AG08396 (cell line): ENCODE measurements around the gene TM4SF18.

Source experiments
- DNase-seq: peaks from one replicate; pipeline ENCODE4 v3.0.0; 2012; ENCODE audit warnings: low spot score, mixed read lengths

The TM4SF18 gene

GRCh38 chr3:149284034-149284433 is 49.4 kb downstream of the TM4SF18 start:
- DNase-seq: no peak

DNA sequence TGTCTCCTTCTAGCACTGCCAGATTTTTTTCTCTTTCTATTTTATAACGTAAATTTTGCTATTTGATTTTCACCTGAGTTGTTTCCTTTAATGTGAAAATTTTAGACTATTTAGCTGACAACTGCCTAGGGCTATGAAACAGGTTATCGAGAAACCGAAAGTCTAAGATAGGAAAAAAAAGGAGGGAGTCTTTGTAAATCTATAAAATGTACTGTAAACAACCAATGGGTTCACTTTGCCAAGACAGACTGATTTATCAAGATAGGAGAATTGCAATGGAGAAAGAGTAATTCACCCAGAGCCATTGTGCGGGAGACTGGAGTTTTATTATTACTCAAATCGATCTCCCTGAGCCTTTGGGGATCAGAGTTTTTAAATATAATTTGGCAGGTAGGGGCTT is 50.0 kb downstream of the TM4SF18 start:
- no peak for DNase-seq

- no peak for DNase-seq
Observed at GRCh38 chr3:149282836-149283235, 50.6 kb downstream of the TM4SF18 start.

- DNase-seq: no peak
Observed at GRCh38 chr3:149282322-149282721, 51.1 kb downstream of the TM4SF18 start.

DNA sequence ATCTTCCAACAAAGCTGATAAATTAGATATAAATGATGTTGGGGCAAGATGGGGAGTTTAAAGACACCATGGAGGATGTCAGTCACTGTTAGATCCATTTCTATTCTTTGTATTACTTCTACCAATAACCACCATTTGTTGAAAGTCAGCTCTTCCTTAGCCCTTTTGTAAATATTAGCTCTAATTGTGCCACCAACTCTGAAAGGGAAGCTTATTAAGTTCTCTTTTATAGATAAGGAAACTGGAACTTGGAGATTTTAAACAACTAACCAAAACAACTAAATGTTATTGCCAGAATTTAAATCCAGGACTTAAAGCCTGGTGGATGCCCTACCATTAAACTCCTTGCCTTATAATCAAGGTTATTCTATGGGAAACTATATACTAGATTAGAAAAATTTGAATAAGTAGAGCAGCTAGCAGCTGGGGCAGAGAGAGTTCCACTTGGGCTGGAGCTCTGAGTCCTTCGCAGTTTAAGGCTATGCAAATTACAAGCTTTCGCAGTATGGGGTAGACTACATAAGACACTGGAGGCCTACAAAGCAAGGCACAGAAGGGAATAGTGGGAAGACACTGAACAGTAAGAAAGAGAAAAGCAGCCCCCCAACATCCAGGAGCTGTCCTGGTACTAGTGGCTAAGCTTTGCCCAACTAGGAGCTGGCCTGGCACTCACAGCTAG is 52.6 kb downstream of the TM4SF18 start:
- DNase-seq: no peak

GRCh38 chr3:149278911-149279310 is 54.5 kb downstream of the TM4SF18 start:
- DNase-seq: no peak

- DNase-seq: peak; percentile 52
Observed at GRCh38 chr3:149277331-149277813, 56.1 kb downstream of the TM4SF18 start.

- DNase-seq: no peak
Observed at GRCh38 chr3:149276619-149277018, 56.8 kb downstream of the TM4SF18 start.

DNA sequence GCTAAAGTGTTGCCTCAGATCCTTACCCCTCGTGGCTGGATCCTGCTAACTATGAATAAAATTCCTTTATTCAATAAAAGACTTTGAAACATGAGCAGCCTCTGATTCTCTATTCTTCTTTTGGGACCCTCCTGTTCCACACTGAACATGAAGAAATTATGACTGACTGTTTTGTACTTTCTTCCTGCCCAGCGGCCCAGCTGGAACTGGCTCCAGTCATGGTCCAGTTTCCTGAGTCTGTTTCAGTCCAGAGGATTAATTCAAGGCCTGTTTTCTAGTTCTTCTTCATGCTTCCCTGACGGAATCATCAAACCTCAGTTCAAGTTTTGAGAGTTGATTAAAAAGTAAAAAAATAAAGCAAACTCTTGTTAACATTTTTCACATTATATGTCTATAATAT is 59.2 kb downstream of the TM4SF18 start:
- no peak for DNase-seq

DNA sequence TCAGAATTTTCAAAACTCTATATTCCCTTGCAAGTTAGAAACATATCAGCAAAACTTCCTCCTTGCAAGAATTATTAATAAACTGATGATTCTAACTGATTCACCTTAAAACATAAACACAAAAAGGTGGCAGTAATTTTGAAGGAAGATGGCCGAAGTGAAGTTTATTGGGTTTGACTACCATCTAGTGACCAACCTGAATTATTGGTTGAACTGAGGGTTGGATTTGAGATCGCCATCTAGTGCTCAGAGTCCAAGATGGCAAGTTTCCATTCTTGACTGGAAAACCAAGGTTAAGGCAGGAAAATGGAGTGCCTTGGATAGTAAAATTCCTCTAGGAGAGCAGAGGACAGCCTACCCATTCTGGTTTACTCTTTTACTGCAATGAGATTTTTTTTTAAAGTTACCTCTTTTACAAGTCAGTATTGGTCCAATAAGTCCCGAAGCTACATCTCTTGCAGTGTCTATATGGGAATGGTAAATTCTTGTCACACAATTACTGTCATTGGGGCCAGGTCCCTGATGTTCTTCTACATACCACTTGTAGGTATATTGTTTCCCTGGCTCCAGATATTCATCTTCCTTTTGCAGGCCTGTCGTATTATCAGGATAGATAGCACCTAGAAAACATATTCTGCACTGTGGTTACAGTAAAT is 60.2 kb downstream of the TM4SF18 start:
- DNase-seq: peak; percentile 66

DNA sequence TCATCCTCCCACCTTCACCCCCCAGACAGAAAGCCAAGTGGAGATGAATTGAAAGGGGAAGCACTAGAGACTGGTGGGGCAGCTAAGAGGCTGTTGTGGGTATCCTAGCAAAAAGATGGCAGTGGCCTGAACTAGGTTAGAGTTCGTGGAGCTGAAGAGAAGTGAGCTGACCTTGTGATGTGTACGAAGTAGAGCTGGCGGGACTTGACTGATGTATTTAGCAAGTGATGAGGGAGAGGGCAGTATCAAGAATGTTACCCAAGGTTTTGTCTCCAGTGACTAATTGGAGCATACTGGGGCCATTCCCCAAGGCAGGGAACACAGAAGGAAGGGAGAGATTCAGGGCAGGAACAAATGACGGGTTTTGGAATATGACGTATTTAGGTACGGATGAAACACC is 61.8 kb downstream of the TM4SF18 start:
- DNase-seq: no peak

- no peak for DNase-seq
Observed at GRCh38 chr3:149270180-149270579, 63.3 kb downstream of the TM4SF18 start.

GRCh38 chr3:149269687-149270086 is 63.7 kb downstream of the TM4SF18 start:
- no peak for DNase-seq
